GM12891 (cell line): Measurements from ENCODE around the gene ALDH1A3.

Source experiments
- PAX5 ChIP-seq: IDR thresholded peaks from 2 replicates; pipeline ENCODE4 v1.6.1; 2011; ENCODE audit warnings: low read length, moderate library complexity, mild to moderate bottlenecking; ENCODE audit not compliant: insufficient read depth, severe bottlenecking
- POLR2A ChIP-seq: IDR thresholded peaks from 2 replicates; pipeline ENCODE4 v1.6.1; 2011; ENCODE audit warnings: low read depth, low read length, control low read depth
- POLR2AphosphoS5 ChIP-seq: IDR thresholded peaks from 2 replicates; pipeline ENCODE4 v1.6.1; 2011; ENCODE audit warnings: low read depth, low read length, control low read depth
- SPI1 ChIP-seq: IDR thresholded peaks from 2 replicates; pipeline ENCODE4 v1.6.1; 2011; ENCODE audit warnings: low read depth, low read length, control low read depth
- TAF1 ChIP-seq: IDR thresholded peaks from 2 replicates; pipeline ENCODE4 v1.6.1; 2011; ENCODE audit warnings: low read depth, low read length, control low read depth

- TF ChIP-seq POLR2A (no peak), POLR2AphosphoS5 (no peak), TAF1 (no peak), PAX5 (no peak), SPI1 (no peak)
Measured at GRCh38 chr15:100901296-100901695, 21.7 kb downstream of the ALDH1A3 start.
